GM12878 (cell line): Measurements from ENCODE around the gene TRAPPC3L. TPM values are rescaled to one million over a fixed set of nuclear protein-coding genes. Genes with fewer than 3 reads are reported as not detected.

ENCODE experiments used
- ATAC-seq: fragments of 200-7000 bp; cut with Tn5 transposase; 3 replicates; pipeline ENCODE4 v1.9.1; 2020; ENCODE audit warnings: mild to moderate bottlenecking, moderate library complexity
- BruUV-seq: library from RNA; stranded (reverse); fragments of 400-500 nt; replicated peaks from 2 replicates; lab custom pipeline; 2021; lab: Mats Ljungman, UMichigan
- CTCF ChIA-PET: fragments of 300-600 bp; sonication (Branson Sonifier 250); formaldehyde crosslinking; extraction: SDS; loops from one replicate; lab custom pipeline; 2021; ENCODE audit warnings: inconsistent platforms; lab: Yijun Ruan, JAX
- POLR2A ChIA-PET: fragments of 350-600 bp; formaldehyde crosslinking; extraction: SDS; loops from one replicate; lab custom pipeline; 2021; ENCODE audit warnings: inconsistent platforms; lab: Charles Lee
- RAD21 ChIA-PET: fragments of 300-600 bp; sonication (Branson Sonifier 250); formaldehyde crosslinking; loops from one replicate; lab custom pipeline; 2023; ENCODE audit warnings: antibody characterized with exemption; ENCODE audit not compliant: unreplicated experiment; lab: Charles Lee
- SMC1A ChIA-PET: fragments of 300-600 bp; sonication (Branson Sonifier 250); formaldehyde crosslinking; loops from one replicate; lab custom pipeline; 2023; ENCODE audit not compliant: unreplicated experiment, uncharacterized antibody; lab: Charles Lee
- DNase-seq: peaks from one replicate; pipeline ENCODE4 v3.0.0-alpha.2; 2011; ENCODE audit warnings: low read depth, low spot score
- FAIRE-seq: peaks from 3 replicates; lab custom pipeline; 2011; peaks lifted over from hg19 to GRCh38; lab: Jason Lieb, UNC
- H2AFZ ChIP-seq: 2 replicates; pipeline ENCODE4 v1.6.0; 2011; ENCODE audit warnings: low read depth, low read length, control low read depth; ENCODE audit not compliant: control insufficient read depth
- H3K27ac ChIP-seq: 2 replicates; pipeline ENCODE4 v1.5.1; 2011; ENCODE audit warnings: control low read depth; ENCODE audit not compliant: control insufficient read depth, insufficient read depth
- H3K27me3 ChIP-seq, 2 experiments: replicated peaks in 1 of 2; 2 replicates each; pipeline versions ENCODE4 v1.6.0 to v1.6.1; 2011; ENCODE audit warnings: low read length in 1 of 2; ENCODE audit not compliant: control insufficient read depth in 2 of 2, insufficient read depth in 2 of 2
- H3K36me3 ChIP-seq, 2 experiments: 2 replicates each; pipeline ENCODE4 v1.5.1; 2011; ENCODE audit warnings: low read length in 1 of 2; ENCODE audit not compliant: control insufficient read depth in 2 of 2, insufficient read depth in 2 of 2
- H3K4me1 ChIP-seq: 2 replicates; pipeline ENCODE4 v1.6.1; 2011; ENCODE audit warnings: mild to moderate bottlenecking, low read length, moderate library complexity, mixed read lengths; ENCODE audit not compliant: control insufficient read depth, insufficient read depth
- H3K4me2 ChIP-seq: 2 replicates; pipeline ENCODE4 v1.6.0; 2011; ENCODE audit warnings: control low read depth; ENCODE audit not compliant: control insufficient read depth, insufficient read depth
- H3K4me3 ChIP-seq: fragments of 200-600 bp; sonication (generic); 2 replicates; pipeline ENCODE4 v1.5.1; 2016
- H3K79me2 ChIP-seq: 2 replicates; pipeline ENCODE4 v1.6.0; 2011; ENCODE audit warnings: low read length; ENCODE audit not compliant: control insufficient read depth, insufficient read depth
- H3K9ac ChIP-seq: 2 replicates; pipeline ENCODE4 v1.8.0; 2011; ENCODE audit warnings: low read length, control low read depth, mixed read lengths; ENCODE audit not compliant: control insufficient read depth, insufficient read depth
- H3K9me3 ChIP-seq: replicated peaks from 3 replicates; pipeline ENCODE4 v1.5.1; 2011; ENCODE audit warnings: mild to moderate bottlenecking, low read length; ENCODE audit not compliant: control insufficient read depth, insufficient read depth
- H4K20me1 ChIP-seq: 2 replicates; pipeline ENCODE4 v1.6.0; 2011; ENCODE audit not compliant: control insufficient read depth, insufficient read depth
- ATF7 ChIP-seq: fragments of 450-650 bp; IDR thresholded peaks from 2 replicates; pipeline ENCODE4 v1.6.1; 2016; ENCODE audit warnings: low read depth, mild to moderate bottlenecking
- BHLHE40 ChIP-seq, 2 experiments: fragments of 450-650 bp in 1 of 2; IDR thresholded peaks; 2 replicates each; pipeline ENCODE4 v1.6.1; 2011 to 2017; ENCODE audit warnings: low read depth in 2 of 2, borderline replicate concordance in 1 of 2, improper control_type of control experiment in 1 of 2, low read length in 1 of 2, mild to moderate bottlenecking in 1 of 2
- CBX3 ChIP-seq: fragments of 200-600 bp; sonication (generic); IDR thresholded peaks from 2 replicates; pipeline ENCODE4 v1.6.1; 2016; ENCODE audit warnings: low read depth, borderline replicate concordance
- DPF2 ChIP-seq: fragments of 450-650 bp; IDR thresholded peaks from 2 replicates; pipeline ENCODE4 v1.6.1; 2017; ENCODE audit warnings: mild to moderate bottlenecking
- HSF1 ChIP-seq: fragments of 150-350 bp; IDR thresholded peaks from 2 replicates; pipeline ENCODE4 v1.6.1; 2014; ENCODE audit warnings: mild to moderate bottlenecking, low read depth, low read length
- IRF4 ChIP-seq: IDR thresholded peaks from 2 replicates; pipeline ENCODE4 v1.6.1; 2011; ENCODE audit warnings: low read depth, low read length
- JUNB ChIP-seq: IDR thresholded peaks from 2 replicates; pipeline ENCODE4 v1.6.1; 2016; ENCODE audit warnings: antibody characterized with exemption, mild to moderate bottlenecking
- PML ChIP-seq: IDR thresholded peaks from 2 replicates; pipeline ENCODE4 v1.6.1; 2012; ENCODE audit warnings: low read length, inconsistent platforms
- RAD21 ChIP-seq: IDR thresholded peaks from 2 replicates; pipeline ENCODE4 v1.6.1; 2011; ENCODE audit warnings: mild to moderate bottlenecking, low read depth, low read length, moderate library complexity; ENCODE audit not compliant: insufficient read depth
- STAT1 ChIP-seq: fragments of 450-650 bp; conservative IDR thresholded peaks from 2 replicates; pipeline ENCODE4 v1.6.1; 2014; ENCODE audit warnings: antibody characterized with exemption, mild to moderate bottlenecking
- TCF3 ChIP-seq: IDR thresholded peaks from 2 replicates; pipeline ENCODE4 v1.6.1; 2012; ENCODE audit warnings: low read depth, mild to moderate bottlenecking, low read length, borderline replicate concordance; ENCODE audit not compliant: insufficient read depth
- WGBS: methylation state at CpG from one replicate; pipeline ENCODE4 v1.1.6; 2016; ENCODE audit warnings: low lambda C conversion rate; ENCODE audit not compliant: insufficient replicate concordance, insufficient coverage; ENCODE audit errors: missing lambda C conversion rate; 5-methylcytosine and 5-hydroxymethylcytosine counted together
- in situ Hi-C: fragments of 300-500 bp; cut with MboI; formaldehyde crosslinking; loops from 9 replicates; pipeline ENCODE4 v1.14.3; 2018; ENCODE audit warnings: mixed read lengths
- intact Hi-C: fragments of 100-400 bp; cut with micrococcal nuclease; formaldehyde crosslinking; loops from one replicate; pipeline ENCODE4 v1.14.2; 2022; ENCODE audit not compliant: unreplicated experiment
- polyA plus RNA-seq, 11 experiments: library from polyadenylated mRNA; depleted of rRNA in 4 of 11; unstranded in 6 of 11; stranded (reverse) in 5 of 11; fragments of >200 nt; fragmentation: Nextera tagmentation in 4 of 11; fragmentation: Illumina TruSeq in 1 of 11; extraction: Ambion mirVana in 4 of 11; extraction: Trizol in 1 of 11; gene quantifications; 1 replicate in 1 of 11; 2 replicates in 10 of 11; pipeline versions ENCODE4 v1.2.1 to v1.2.3, GENCODE V29; 2011 to 2016; ENCODE audit warnings: inconsistent platforms in 2 of 11, missing spikeins in 2 of 11, low read depth in 1 of 11
- total RNA-seq, 4 experiments: library from RNA; depleted of rRNA in 3 of 4; stranded (reverse); fragments of >200 nt in 3 of 4; fragmentation: Illumina TruSeq in 1 of 4; extraction: Trizol in 1 of 4; gene quantifications; 2 replicates each; pipeline versions ENCODE4 v1.2.1 to v1.2.3, GENCODE V29; 2013 to 2021

The TRAPPC3L gene
- total and polyA plus RNA-seq, 10 of the 15 experiments (the other 5 are each of a cell fraction or from before 2014, with no cell fraction given): not detected

DNA sequence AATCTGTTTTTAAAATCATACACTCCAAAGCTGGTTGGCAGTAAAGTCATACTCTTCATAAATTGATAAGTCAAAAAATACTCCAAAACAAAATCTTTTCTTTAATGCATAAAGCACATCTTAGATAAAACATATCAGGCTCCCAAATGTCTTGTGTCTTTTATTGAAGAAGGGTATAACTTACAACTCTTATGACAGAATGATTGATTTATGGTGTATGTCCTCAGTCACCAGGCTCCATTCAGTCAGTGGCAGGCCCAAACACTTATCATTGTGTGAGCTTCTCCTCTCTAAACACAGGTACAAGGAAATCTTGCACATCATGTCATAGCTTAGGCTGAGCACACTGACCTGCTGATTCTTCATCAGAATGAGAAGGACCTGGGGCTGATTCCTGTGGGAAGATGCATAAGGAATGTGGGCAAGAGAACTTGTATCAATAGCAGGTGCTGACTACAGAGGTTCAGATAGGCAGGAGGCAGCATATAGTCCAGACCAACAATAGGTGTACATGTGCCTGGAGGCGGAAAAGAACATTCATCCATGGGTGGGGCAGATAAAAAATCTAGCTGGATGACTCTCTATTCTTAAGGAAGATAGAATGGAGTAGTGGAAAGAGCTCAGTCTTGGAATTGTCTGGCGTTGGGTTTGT, 32.1 kb downstream of the TRAPPC3L start:
- 52% methylated on average over 2 of the region's 2 CpGs for WGBS
- FAIRE-seq: no peak
- H4K20me1 ChIP-seq: no peaks in the 10 kb centered on the region
- no peak for TF ChIP-seq DPF2
- no peak for TF ChIP-seq STAT1
- no peak for TF ChIP-seq TCF3
- no peak for TF ChIP-seq CBX3
- no peak for TF ChIP-seq RAD21
- TF ChIP-seq, all 136 proteins: peak for 0
- ChIA-PET SMC1A (interaction anchor here (1.1 to 2.0 kb wide), 4 partner anchors 10 to 29 kb away, joined by 3 to 13 read pairs (median 4); no protein-coding TSS in a partner anchor), POLR2A (no interaction called here), CTCF (interaction anchor here (1.0 to 5.2 kb wide), 7 partner anchors 19 to 226 kb away, joined by 3 to 34 read pairs (median 4); no protein-coding TSS in a partner anchor), RAD21 (interaction anchor here (1.0 to 1.3 kb wide), 3 partner anchors 51 to 225 kb away, joined by 3 to 4 read pairs (median 3); no protein-coding TSS in a partner anchor)
- H3K4me3 ChIP-seq: no peak overlapping the region
- H3K27ac ChIP-seq: no peak overlapping the region
- no peaks in the 10 kb centered on the region for H3K36me3 ChIP-seq
- no peak overlapping the region for H2AFZ ChIP-seq
- intact Hi-C loops (no loop called here), in situ Hi-C loops (no loop called here)
- H3K4me1 ChIP-seq: peaks cover 9% of the 10 kb centered on the region
- no peaks in the 10 kb centered on the region; a peak in 1 of 4 replicates for H3K27me3 ChIP-seq
- DNase-seq: no peak
- H3K4me2 ChIP-seq: no peak overlapping the region
- no peak for ATAC-seq
- no TSS peak for BruUV-seq
- no peaks in the 10 kb centered on the region for H3K9me3 ChIP-seq
- H3K9ac ChIP-seq: no peak overlapping the region
- H3K79me2 ChIP-seq: no peaks in the 10 kb centered on the region

GRCh38 chr6:116512734-116513133, 32.8 kb downstream of the TRAPPC3L start:
- Histone ChIP-seq H2AFZ (no peak overlapping the region), H3K9ac (no peak overlapping the region)
- in situ Hi-C loops: no loop called here
- TF ChIP-seq ATF7 (no peak), BHLHE40 (IDR thresholded peaks at IDR 0.05; ENCODE audit: borderline replicate concordance in 1 of 2, low read depth in 2 of 2, low read length in 1 of 2) (no peak), IRF4 (no peak), JUNB (no peak), PML (no peak), HSF1 (no peak)

More at GRCh38 chr6:116512734-116513133, 32.8 kb downstream of the TRAPPC3L start:
- CTCF ChIA-PET: interaction anchor here (0.8 to 5.2 kb wide), 4 partner anchors 16 to 225 kb away, joined by 3 to 34 read pairs (median 12); no protein-coding TSS in a partner anchor
- POLR2A ChIA-PET: no interaction called here
- Histone ChIP-seq H3K4me1 (peaks cover 9% of the 10 kb centered on the region), H3K36me3 (no peaks in the 10 kb centered on the region), H3K79me2 (no peaks in the 10 kb centered on the region), H3K4me3 (no peak overlapping the region), H3K27me3 (no peaks in the 10 kb centered on the region; a peak in 1 of 4 replicates), H4K20me1 (no peaks in the 10 kb centered on the region), H3K27ac (no peak overlapping the region), H3K4me2 (no peak overlapping the region), H3K9me3 (no peaks in the 10 kb centered on the region)
- ATAC-seq: no peak
- intact Hi-C loops: no loop called here
- SMC1A ChIA-PET: interaction anchor here (0.9 to 2.0 kb wide), 4 partner anchors 10 to 120 kb away, joined by 3 to 13 read pairs (median 4); no protein-coding TSS in a partner anchor
- RAD21 ChIA-PET: interaction anchor here (0.7 to 1.3 kb wide), 4 partner anchors 41 to 225 kb away, joined by 3 to 4 read pairs (median 3); partner anchors contain the start of gene CALHM4
- peak; percentile 31 for FAIRE-seq
- no TSS peak for BruUV-seq
- DNase-seq: no peak
